ENCODE data around the gene FGGY. TPM values are rescaled to one million over a fixed set of nuclear protein-coding genes. Genes with fewer than 3 reads are reported as not detected.
"Not testable (repeated sequence)": the region's sequence is repeated elsewhere in the genome, so short reads cannot be mapped to it uniquely, and the experiment has no call there.

FGGY gene
- total and polyA plus RNA-seq, 2 donors (not counting 1 experiment from before 2014, with no cell fraction given): 6.1 to 38.5 TPM

DNA sequence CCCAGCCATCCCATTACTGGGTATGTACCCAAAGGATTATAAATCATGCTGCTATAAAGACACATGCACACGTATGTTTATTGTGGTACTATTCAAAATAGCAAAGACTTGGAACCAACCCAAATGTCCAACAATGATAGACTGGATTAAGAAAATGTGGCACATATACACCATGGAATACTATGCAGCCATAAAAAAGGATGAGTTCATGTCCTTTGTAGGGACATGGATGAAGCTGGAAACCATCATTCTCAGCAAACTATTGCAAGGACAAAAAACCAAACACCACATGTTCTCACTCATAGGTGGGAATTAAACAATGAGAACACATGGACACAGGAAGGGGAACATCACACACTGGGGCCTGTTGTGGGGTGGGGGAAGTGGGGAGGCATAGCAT lies 40.5 kb upstream of the FGGY start:
- POLR2A ChIA-PET; ATAC-seq (ENCODE audit: low read depth); H3K27ac ChIP-seq (ENCODE audit: low read length in 2 of 2); H3K4me1 Mint-ChIP-seq; H3K27me3 ChIP-seq (replicated peaks in 1 of 4; ENCODE audit: control extremely low read depth in 1 of 4, control insufficient read depth in 3 of 4, insufficient read depth in 4 of 4, low read length in 3 of 4); H3K79me2 ChIP-seq (ENCODE audit: control insufficient read depth, insufficient read depth, low read length); CTCF ChIA-PET; H2AFZ ChIP-seq (ENCODE audit: insufficient read depth, low read depth, low read length, poor library complexity, severe bottlenecking); H3K4me2 ChIP-seq (replicated peaks; ENCODE audit: low read depth, low read length, poor library complexity, severe bottlenecking); intact Hi-C loops (cut with micrococcal nuclease); H3K36me3 ChIP-seq (replicated peaks in 1 of 2; ENCODE audit: control extremely low read depth in 1 of 2, control insufficient read depth in 1 of 2, extremely low read depth in 1 of 2, insufficient read depth in 2 of 2, low read length in 1 of 2); H3K9me3 Mint-ChIP-seq (ENCODE audit: insufficient read depth); H3K4me3 Mint-ChIP-seq; H3K9ac ChIP-seq (ENCODE audit: low read length); H4K20me1 ChIP-seq (ENCODE audit: control insufficient read depth, insufficient read depth, low read length, poor library complexity, severe bottlenecking); H3K4me3 ChIP-seq (ENCODE audit: control extremely low read depth in 1 of 5, extremely low read depth in 1 of 5, insufficient read depth in 1 of 5, low read depth in 2 of 5, low read length in 4 of 5); H3K9me3 ChIP-seq (ENCODE audit: control extremely low read depth in 1 of 3, control insufficient read depth in 2 of 3, insufficient read depth in 1 of 3, low read length in 2 of 3); H3K4me1 ChIP-seq (ENCODE audit: control insufficient read depth in 2 of 2, insufficient read depth in 2 of 2, low read length in 2 of 2); H3K27ac Mint-ChIP-seq; H3K27me3 Mint-ChIP-seq; DNase-seq: not testable (repeated sequence)
- WGBS (ENCODE audit: insufficient coverage): no CpG with 5 or more reads among the region's 1 CpG

DNA sequence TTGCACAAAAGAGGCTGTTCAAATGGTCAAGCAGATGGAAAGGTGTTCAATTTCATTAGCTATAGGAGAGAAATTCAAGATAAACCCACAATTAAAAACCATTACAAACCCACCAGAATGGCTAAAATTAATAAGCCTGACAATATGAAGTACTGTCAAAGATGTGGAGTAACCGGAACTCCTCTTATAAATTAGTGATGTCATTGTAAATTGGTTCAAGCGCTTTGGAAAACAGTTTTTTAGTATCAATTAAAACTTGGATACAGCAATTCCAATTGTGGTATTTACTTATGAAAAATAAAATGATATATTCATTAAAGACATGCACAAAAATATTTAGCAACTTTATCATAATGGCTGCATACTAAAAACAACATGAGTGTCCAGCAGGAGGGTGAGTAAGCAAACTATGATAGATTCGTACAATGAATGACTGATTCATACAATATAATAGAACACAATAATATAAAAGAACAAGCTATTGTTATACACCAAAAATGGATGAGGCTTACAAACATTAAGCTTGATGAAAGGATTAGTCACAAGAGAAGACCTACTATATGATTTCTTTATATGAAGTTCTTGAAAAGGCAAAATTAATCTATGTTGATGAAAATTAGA lies 38.4 kb upstream of the FGGY start:
- Mint-ChIP-seq H3K4me3 (no peak overlapping the region), H3K4me1 (no peaks in the 10 kb centered on the region), H3K27me3 (no peaks in the 10 kb centered on the region), H3K9me3 (ENCODE audit: insufficient read depth) (no peaks in the 10 kb centered on the region), H3K27ac (no peak overlapping the region)
- H3K36me3 ChIP-seq (replicated peaks in 1 of 2; ENCODE audit: control extremely low read depth in 1 of 2, control insufficient read depth in 1 of 2, extremely low read depth in 1 of 2, insufficient read depth in 2 of 2, low read length in 1 of 2): no peaks in the 10 kb centered on the region
- H3K9ac ChIP-seq (ENCODE audit: low read length): no peak overlapping the region
- H3K4me1 ChIP-seq (ENCODE audit: control insufficient read depth in 2 of 2, insufficient read depth in 2 of 2, low read length in 2 of 2): no peaks in the 10 kb centered on the region
- no peaks in the 10 kb centered on the region for H3K27me3 ChIP-seq (replicated peaks in 1 of 4; ENCODE audit: control extremely low read depth in 1 of 4, control insufficient read depth in 3 of 4, insufficient read depth in 4 of 4, low read length in 3 of 4)
- no peaks in the 10 kb centered on the region for H3K9me3 ChIP-seq (ENCODE audit: control extremely low read depth in 1 of 3, control insufficient read depth in 2 of 3, insufficient read depth in 1 of 3, low read length in 2 of 3)
- intact Hi-C loops (cut with micrococcal nuclease): no loop called here
- TF ChIP-seq EZH2 (IDR thresholded peaks at IDR 0.05; ENCODE audit: borderline replicate concordance, insufficient read depth, low read depth, low read length, poor library complexity, severe bottlenecking): no peak
- H3K4me3 ChIP-seq (ENCODE audit: control extremely low read depth in 1 of 5, extremely low read depth in 1 of 5, insufficient read depth in 1 of 5, low read depth in 2 of 5, low read length in 4 of 5): no peak overlapping the region
- ChIA-PET CTCF (interaction anchor here (0.6 to 1.0 kb wide), 2 partner anchors 11 to 18 kb away, joined by 3 to 4 read pairs; no protein-coding TSS in a partner anchor), POLR2A (no interaction called here)
- ATAC-seq (ENCODE audit: low read depth) (no peak), DNase-seq (no peak)
- H3K79me2 ChIP-seq (ENCODE audit: control insufficient read depth, insufficient read depth, low read length): no peaks in the 10 kb centered on the region
- no peak overlapping the region for H3K27ac ChIP-seq (ENCODE audit: low read length in 2 of 2)
- WGBS (ENCODE audit: insufficient coverage): no CpG with 5 or more reads among the region's 3 CpGs
- no peak overlapping the region for H3K4me2 ChIP-seq (replicated peaks; ENCODE audit: low read depth, low read length, poor library complexity, severe bottlenecking)
- H4K20me1 ChIP-seq (ENCODE audit: control insufficient read depth, insufficient read depth, low read length, poor library complexity, severe bottlenecking): no peaks in the 10 kb centered on the region
- H2AFZ ChIP-seq (ENCODE audit: insufficient read depth, low read depth, low read length, poor library complexity, severe bottlenecking): no peak overlapping the region
